ENCODE measurements around the gene SMYD3. TPM values are rescaled to one million over a fixed set of nuclear protein-coding genes. Genes with fewer than 3 reads are reported as not detected.

Gene SMYD3
- total and polyA plus RNA-seq, 2 of the 13 experiments (the other 11 are each of a cell fraction or from before 2014, with no cell fraction given) = 27.7 to 35.8 TPM

DNA sequence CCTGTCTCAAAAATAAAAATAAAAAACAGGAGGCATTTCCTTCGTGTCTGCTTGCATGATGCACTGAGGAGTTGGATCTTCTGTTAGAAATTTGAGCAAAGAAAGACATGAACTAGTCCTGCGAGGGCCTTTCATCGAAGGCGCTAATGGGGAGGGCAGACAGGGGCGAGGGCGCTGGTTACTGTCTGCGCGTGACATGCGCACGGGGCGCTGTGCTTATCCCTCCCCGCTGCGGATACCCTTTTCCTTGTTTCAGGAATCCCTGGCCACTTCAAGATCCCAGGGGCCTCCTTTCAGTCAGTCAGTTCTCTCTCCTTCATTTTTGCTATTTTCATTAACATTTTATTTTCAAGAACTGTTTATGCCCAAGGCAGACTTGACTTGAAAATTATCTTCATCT, 806.4 kb downstream of the SMYD3 start (continued):
- TF ChIP-seq, protein P1, sequence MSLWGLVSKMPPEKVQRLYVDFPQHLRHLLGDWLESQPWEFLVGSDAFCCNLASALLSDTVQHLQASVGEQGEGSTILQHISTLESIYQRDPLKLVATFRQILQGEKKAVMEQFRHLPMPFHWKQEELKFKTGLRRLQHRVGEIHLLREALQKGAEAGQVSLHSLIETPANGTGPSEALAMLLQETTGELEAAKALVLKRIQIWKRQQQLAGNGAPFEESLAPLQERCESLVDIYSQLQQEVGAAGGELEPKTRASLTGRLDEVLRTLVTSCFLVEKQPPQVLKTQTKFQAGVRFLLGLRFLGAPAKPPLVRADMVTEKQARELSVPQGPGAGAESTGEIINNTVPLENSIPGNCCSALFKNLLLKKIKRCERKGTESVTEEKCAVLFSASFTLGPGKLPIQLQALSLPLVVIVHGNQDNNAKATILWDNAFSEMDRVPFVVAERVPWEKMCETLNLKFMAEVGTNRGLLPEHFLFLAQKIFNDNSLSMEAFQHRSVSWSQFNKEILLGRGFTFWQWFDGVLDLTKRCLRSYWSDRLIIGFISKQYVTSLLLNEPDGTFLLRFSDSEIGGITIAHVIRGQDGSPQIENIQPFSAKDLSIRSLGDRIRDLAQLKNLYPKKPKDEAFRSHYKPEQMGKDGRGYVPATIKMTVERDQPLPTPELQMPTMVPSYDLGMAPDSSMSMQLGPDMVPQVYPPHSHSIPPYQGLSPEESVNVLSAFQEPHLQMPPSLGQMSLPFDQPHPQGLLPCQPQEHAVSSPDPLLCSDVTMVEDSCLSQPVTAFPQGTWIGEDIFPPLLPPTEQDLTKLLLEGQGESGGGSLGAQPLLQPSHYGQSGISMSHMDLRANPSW (CRISPR knock-in tag; IDR thresholded peaks at IDR 0.05; ENCODE audit: borderline replicate concordance) = no peak
- TF ChIP-seq ZNF274 (CRISPR knock-in tag; IDR thresholded peaks at IDR 0.05) (no peak), KDM6A (CRISPR knock-in tag; IDR thresholded peaks at IDR 0.05; ENCODE audit: low read depth) (no peak)

Small RNAs within 50 kb of the gene (small RNA-seq; reads per million reads assigned to genes)
- gene AL356583.2 (ENCODE audit: insufficient read depth in 2 of 3, insufficient read length in 3 of 3, low read depth in 2 of 3, low replicate concordance in 1 of 3) (0 reads per million in 3 experiments), gene RF00019 (ENCODE audit: insufficient read depth in 2 of 3, insufficient read length in 3 of 3, low read depth in 2 of 3, low replicate concordance in 1 of 3) (0 reads per million in 3 experiments), gene RNU6-1283P (ENCODE audit: insufficient read depth in 2 of 3, insufficient read length in 3 of 3, low read depth in 2 of 3, low replicate concordance in 1 of 3) (0 reads per million in 3 experiments)

Other genes starting within 250 kb of the SMYD3 start
- gene TFB2M, start 59.0 kb upstream of the SMYD3 start, total RNA-seq (2016; rRNA removed; fragmentation: Illumina TruSeq; extraction: Trizol) = 31.4 and 45.9 TPM in 2 replicates
- 12.0 and 15.7 TPM in 2 replicates for gene TFB2M, start 59.0 kb upstream of the SMYD3 start, polyA plus RNA-seq (2011; rRNA removed)
- 12.4 and 15.7 TPM in 2 replicates for gene CNST, start 59.2 kb upstream of the SMYD3 start, total RNA-seq (2016; rRNA removed; fragmentation: Illumina TruSeq; extraction: Trizol)
- 6.3 and 6.4 TPM in 2 replicates for gene CNST, start 59.2 kb upstream of the SMYD3 start, polyA plus RNA-seq (2011; rRNA removed)
- 62.3 and 65.6 TPM in 2 replicates for gene SCCPDH, start 217.1 kb upstream of the SMYD3 start, total RNA-seq (2016; rRNA removed; fragmentation: Illumina TruSeq; extraction: Trizol)
- gene SCCPDH, start 217.1 kb upstream of the SMYD3 start, polyA plus RNA-seq (2011; rRNA removed) = 29.8 and 36.7 TPM in 2 replicates